GM19035 (cell line): ENCODE measurements around the gene OR4N2.
"Not testable (repeated sequence)": the region's sequence is repeated elsewhere in the genome, so short reads cannot be mapped to it uniquely, and the experiment has no call there.

Experiments used
- ATAC-seq: cut with Tn5 transposase; IDR thresholded peaks from one replicate; pipeline ENCODE4 v1.9.1; 2021; ENCODE audit not compliant: unreplicated experiment

OR4N2 gene, protein sequence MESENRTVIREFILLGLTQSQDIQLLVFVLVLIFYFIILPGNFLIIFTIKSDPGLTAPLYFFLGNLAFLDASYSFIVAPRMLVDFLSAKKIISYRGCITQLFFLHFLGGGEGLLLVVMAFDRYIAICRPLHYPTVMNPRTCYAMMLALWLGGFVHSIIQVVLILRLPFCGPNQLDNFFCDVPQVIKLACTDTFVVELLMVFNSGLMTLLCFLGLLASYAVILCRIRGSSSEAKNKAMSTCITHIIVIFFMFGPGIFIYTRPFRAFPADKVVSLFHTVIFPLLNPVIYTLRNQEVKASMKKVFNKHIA

DNA sequence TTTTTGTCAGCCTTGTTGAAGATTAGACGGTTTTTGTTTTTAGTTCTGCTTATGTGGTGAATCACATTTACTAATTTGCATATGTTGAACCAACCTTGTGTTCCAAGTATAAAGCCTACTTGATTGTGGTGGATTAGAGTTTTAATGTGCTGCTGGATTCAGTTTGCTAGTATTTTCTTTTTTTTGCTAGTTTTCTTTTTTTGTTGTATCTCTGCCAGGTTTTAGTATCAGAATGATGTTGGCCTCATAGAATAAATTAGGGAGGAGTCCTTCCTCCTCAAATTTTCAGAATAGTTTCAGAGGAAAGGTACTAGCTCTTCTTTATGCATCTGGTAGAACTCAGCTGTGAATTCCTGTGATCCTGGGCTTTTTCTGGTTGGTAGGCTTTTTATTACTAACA, at the start of gene OR4N2:
TSS of gene OR4N2 (plus strand) at position 301 of the 400 bp plus-strand sequence. CDS start 23,679 bp downstream, outside the sequence.
- not testable (repeated sequence) for ATAC-seq

DNA sequence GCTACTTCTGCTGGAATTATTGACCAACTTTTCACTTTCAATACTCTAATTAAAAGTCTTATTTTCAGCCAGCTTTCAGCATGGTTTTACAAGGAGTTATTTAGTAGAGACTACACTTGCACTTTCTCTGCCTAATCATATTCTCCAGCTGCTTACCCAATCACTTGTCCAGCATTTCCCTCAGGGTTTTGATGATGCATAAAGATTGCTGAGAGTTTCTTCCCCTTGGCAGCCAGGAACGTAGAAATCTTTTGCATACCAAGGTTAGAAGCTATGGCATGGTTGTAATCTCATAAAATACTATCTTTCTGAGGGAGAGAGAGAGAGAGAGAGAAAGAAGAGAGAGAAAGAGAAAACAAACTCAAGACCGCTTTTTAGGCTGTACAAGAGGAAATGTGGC, 49.4 kb upstream of the OR4N2 start:
- no peak for ATAC-seq

DNA sequence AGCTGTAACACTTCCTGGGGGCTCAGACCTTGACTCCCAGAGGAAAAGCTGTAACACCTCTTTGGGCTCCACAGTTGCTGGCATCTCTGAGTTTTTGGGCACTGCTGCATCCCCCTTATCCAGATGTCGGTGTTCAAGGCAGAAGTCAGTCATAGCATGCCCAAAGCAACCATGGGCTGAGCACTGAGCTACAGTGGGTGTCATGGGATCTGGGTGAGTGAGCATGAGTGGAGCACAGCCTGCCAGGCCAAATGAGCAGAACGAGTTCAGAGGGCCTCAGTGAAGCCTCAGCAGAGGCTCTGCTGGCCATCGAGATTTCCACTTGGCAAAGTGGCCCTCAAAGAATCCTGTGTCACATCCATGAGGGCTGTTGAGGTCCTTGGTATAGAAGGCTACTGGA, 32.1 kb upstream of the OR4N2 start:
- ATAC-seq: not testable (repeated sequence)

DNA sequence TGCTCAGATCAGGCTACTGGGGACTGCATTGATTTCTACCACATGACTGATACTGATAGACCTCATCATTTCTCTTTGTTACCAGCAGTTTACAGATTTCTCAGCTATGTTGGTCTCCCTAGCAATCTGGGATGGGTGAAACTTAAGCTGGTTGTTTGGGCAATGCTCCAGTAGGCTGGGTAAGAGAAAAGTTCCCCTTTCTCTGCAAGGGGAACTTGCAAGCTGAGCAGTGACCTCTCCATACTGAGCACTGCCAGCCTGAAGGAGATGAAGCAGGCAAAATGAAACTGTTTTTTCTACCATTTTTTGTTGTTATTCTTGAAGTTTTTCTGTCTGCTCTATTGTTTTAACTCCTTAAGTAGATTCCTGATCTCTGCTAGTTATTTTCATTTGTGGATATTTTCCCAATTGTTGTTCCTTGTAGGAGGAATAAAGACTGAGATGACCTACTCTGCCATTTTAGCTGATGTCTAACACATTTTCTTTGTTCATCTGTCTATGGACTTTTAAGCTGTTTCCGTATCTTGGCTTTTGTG, 31.6 kb upstream of the OR4N2 start:
- no peak for ATAC-seq

DNA sequence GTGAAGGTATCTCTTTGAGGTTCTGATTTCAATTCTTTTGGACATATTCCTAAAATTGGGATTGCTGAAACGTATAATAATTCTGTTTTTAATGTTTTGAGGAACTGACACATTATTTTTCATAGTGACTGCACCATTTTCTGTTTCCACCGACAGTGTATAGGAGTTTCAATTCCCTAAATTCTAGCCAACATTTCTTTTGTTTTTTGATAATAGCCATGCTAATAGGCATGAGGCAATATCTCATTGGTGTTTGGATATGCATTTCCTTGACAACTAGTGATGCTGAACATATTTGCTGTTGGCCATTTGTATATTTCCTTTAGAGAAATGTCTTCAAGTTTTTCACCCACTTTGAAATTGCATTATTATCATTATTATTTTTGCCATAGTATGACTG, 31.1 kb upstream of the OR4N2 start:
- ATAC-seq: not testable (repeated sequence)

DNA sequence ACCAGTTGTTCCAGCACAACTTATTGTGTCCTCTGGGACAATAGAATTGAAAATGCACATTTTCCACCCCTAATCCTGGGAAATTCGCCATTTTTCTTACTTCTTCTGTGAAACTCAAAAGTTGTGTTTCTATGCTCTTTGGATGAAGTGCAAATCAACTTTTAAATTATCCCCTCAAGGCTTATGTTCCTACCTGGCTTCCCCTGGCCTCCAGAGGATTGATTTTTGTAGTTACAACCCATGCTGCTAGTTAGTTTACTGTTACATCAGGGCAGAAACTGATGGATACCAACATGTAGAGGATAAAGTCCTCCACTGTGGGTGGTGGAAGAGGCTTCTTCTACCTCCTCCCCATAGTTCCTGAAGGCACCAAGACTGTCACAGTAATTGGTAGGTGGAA, 30.4 kb upstream of the OR4N2 start, which contains the start of gene OR4M1:
TSS of gene OR4M1 (plus strand) at position 301 of the 400 bp plus-strand sequence. CDS start 6,819 bp downstream, outside the sequence.
- ATAC-seq: not testable (repeated sequence)

DNA sequence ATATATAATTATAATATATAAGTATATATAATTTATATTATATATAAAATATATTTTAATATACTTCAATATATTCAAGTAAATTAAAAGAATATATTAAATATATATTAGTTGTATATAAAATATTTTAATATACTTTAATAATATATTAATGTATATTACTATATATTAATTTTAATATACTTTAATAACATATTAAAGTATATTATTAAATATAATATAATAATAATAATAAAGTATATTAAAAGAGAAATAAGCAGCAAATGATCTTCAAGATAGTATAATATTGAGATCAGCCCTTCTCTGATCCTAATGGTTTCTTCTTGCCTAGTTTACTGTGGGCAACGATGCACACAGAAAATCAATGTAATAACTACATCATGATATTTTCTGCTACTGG, 28.0 kb upstream of the OR4N2 start:
- no peak for ATAC-seq

DNA sequence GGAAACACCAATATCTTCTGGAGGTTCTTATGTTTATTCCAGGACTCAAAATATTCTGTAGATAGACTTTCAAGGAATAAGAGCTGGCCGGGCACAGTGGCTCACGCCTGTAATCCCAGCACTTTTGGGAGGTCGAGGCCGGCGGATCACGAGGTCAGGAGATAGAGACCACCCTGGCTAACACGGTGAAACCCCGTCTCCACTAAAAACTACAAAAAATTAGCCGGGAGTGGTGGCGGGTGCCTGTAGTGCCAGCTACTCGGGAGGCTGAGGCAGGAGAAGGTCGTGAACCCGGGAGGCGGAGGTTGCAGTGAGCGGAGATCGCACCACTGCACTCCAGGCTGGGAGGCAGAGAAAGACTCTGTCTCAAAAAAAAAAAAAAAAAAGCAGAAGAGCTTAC, 17.7 kb upstream of the OR4N2 start:
- not testable (repeated sequence) for ATAC-seq

DNA sequence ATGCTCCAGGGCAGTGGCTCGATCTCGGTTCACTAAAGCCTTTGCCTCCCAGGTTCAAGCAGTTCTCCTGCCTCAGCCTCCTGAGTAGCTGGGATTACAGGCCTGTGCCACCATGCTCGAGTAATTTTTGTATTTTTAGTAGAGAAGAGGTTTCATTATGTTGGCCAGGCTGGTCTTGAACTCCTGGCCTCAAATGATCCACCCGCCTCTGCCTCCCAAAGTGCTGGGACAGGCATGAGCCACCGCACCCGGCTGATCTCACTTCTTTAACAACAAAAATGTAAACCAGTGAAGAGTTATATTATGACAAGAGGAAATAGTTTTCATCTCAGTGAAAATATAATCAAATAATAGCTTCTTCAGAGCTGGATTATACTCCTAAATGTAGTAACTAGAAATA, 16.3 kb upstream of the OR4N2 start:
- ATAC-seq: not testable (repeated sequence)

DNA sequence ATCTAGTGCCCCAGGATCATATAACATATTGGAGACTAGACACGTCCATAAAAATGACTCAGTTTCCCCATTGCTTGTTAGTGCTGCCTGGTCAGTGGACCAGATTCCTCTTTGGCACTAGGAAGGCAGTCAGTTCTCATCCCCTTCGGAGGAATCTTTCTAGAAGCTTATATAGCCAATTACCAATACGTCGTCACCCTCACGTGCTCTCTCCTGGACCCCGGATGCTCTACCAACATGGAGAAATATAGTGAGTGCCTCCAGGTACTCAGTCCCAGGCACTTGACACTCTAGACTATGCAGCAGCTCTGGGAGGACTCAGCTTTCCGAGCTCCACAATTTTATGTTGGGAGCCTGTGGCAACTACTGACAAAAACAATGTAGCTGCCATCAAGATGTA, 15.4 kb upstream of the OR4N2 start:
- ATAC-seq: not testable (repeated sequence)

DNA sequence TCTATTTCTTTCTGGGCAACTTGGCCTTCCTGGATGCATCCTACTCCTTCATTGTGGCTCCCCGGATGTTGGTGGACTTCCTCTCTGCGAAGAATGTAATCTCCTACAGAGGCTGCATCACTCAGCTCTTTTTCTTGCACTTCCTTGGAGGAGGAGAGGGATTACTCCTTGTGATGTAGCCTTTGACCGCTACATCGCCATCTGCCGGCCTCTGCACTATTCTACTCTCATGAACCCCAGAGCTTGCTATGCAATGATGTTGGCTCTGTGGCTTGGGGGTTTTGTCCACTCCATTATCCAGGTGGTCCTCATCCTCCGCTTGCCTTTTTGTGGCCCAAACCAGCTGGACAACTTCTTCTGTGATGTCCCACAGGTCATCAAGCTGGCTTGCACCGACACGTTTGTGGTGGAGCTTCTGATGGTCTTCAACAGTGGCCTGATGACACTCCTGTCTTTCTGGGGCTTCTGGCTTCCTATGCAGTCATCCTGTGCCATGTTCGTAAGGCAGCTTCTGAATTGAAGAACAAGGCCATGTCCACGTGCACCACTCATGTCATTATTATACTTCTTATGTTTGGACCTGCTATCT, 7.0 kb upstream of the OR4N2 start:
- not testable (repeated sequence) for ATAC-seq

DNA sequence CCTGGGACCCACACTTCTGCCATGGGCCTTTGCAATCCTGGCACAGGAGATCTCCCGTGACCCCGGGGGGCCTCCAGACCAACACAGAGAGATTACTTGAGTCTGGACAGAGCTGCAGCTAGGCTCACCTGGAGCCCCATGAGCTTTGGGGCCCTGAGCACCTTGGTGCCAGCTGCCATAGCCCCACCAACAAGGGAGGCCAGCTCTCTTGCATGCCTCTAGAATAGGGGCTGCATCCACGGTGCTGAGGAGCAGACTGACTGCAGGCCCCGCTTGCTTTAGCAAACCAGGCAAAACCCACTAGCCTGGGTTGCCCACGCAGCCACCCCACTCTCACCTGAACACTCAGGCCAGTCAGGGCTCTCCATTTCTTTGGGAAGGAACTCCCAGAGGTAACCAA, 3.7 kb upstream of the OR4N2 start:
- ATAC-seq: no peak

DNA sequence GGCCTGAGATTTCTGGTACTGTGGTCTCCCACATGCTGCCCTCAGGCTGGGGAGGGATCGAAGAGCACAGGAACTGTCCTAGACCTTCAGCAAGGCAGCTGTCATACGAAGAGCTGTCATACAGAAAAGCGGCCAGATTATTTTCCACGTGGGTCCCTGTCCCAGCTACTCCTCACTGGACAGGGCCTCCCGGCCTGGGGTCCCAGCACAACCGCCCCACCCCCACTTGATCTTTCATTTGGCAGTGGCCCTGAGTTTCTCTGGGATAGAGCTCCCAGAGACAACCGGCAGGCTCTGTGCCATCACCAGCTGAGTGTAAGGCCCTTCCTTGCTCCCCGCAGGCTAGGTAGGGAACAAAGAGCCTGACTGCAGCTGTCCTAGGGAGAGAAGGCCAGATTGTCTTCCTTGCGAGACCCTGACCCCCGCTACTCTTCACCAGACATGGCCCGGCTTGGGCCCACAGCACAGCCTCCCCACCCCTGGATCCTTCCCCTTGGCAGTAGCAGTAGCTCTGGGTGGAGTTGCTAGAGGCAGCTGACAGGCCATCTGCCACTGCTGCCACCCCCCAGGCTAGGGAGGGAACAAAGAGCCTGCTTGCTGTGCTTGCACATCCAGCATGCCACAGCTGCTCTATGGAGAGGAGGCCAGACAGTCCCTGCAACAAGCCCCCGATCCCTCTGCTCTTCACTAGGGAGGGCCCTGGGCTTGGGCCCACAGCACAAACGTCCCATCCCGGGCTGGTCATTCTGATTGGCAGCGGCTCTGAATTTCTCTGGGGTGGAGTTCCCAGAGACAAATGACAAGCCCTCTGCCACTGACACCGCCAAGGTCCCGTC, 3.1 kb upstream of the OR4N2 start:
- ATAC-seq: no peak

DNA sequence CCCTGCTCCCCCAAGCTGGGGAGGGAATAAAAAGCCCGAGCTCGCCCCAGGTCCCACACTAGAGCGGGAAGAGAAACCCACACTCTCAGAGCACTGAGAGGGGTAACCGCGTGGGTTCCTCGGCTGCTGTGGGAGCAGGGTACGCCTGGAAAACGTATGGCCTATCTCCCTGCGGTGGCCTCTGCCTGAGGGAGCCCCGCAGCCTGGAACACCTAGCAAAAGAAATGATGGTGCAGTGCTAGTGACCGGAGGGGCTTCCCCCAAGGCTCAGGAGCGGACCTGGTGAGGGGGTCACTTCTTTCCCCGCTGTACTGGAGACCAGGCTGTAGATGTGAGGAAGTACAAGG, 2.5 kb upstream of the OR4N2 start:
- ATAC-seq: no peak

DNA sequence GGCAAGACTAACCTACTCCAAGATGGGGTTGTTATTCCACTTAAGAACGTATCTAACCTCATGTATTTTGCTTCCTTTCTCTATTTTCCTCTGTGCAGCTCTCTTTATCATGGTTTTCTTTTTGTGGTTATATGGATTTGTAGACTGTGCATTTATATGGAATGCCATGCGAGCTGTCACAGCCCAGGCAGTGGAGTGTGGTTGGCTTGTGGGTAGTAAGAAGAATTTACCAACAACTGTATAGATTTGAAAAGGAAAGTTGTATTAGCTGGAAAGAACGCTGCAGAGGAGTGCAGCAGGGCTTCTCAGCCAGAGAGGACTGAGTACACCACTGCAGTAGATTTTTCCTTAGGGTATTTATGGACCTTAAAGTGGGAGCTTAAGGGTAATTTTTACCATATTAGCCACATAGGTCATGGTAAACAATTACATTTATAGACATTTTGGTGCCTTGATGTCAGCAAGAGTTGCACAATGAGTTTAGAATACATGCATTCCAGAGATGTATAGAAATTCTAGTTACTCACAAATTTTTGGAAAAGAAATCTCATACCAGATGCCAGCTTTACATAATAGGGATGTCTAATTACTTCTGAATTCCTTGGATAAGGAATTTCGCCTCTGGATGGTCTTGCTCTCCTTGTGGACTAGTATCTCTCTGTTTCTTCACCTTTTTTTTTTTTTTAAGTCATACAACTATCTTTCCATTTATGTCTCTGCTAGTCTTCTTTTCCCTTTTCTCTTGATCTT, 9.8 kb downstream of the OR4N2 start:
- ATAC-seq: not testable (repeated sequence)

DNA sequence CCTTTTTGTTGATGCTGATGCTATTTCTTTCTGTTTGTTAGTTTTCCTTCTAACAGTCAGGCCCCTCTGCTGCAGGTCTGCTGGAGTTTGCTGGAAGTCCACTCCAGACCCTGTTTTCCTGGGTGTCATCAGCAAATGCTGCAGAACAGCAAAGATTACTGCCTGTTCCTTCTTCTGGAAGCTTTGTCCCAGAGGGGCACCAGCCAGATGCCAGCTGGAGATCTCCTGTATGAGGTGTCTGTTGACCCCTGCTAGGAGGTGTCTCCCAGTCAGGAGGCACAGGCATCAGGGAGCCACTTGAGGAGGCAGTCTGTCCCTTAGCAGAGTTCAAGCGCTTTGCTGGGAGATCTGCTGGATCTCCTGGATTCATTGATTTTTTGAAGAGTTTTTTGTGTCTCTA, 16.3 kb downstream of the OR4N2 start:
- ATAC-seq: not testable (repeated sequence)

DNA sequence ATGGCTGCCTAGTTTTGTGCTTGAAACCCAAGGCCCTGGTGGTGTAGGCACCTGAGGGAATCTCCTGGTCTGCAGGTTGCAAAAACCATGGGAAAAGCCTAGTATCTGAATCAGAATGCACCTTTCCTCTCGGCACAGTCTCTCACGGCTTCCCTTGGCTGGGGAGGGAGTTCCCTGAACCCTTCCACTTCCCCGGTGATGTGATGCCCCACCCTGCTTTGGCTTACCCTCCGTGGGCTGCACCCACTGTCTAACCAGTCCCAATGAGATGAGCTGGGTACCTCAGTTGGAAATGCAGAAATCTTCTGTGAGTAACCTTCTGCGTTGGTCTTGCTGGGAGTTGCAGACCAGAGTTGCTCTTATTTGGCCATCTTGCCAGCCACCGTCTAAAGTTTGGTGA, 17.4 kb downstream of the OR4N2 start:
- ATAC-seq: not testable (repeated sequence)

DNA sequence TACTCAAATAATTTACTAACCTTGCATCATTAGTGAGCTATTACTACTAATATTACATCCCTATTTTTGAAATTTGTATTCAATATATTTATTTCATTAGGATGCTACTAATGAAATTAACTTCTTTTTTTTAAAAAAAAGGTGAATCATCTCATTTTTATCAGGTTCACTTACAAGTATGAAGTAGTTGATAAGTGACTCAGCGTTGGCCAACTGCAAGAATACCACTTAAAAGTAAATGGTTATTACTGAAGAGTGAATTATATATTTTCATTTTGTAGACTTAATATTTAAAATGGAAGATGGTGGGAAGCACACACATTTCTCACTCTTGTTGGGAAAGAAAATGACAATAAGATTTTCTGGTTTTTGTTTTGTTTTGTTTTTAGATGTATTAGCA, 19.6 kb downstream of the OR4N2 start:
- ATAC-seq: no peak

DNA sequence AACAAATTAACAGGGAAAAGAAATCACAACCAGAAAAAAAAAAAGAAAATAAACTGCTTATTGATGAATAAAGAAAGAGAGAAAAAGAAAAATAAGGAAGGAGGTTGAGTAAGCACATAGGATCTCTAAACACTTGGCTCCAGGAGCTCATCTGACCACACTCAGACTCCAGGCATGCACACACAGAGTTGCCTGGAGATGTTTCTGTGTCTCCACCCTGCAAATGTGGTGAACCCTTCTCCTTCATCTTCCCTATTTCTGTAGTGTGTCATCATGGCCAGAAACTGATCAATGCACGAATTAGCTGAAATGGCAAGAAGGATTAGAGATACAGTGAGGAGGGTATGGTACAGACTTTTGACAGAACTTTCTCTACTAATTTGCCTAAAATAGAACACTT, 20.2 kb downstream of the OR4N2 start:
- no peak for ATAC-seq

DNA sequence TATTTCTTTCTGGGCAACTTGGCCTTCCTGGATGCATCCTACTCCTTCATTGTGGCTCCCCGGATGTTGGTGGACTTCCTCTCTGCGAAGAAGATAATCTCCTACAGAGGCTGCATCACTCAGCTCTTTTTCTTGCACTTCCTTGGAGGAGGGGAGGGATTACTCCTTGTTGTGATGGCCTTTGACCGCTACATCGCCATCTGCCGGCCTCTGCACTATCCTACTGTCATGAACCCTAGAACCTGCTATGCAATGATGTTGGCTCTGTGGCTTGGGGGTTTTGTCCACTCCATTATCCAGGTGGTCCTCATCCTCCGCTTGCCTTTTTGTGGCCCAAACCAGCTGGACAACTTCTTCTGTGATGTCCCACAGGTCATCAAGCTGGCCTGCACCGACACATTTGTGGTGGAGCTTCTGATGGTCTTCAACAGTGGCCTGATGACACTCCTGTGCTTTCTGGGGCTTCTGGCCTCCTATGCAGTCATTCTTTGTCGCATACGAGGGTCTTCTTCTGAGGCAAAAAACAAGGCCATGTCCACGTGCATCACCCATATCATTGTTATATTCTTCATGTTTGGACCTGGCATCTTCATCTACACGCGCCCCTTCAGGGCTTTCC, 24.2 kb downstream of the OR4N2 start:
- not testable (repeated sequence) for ATAC-seq
